Activated T-helper 2 cell treated with anti-CD3 and anti-CD28 coated beads, Interferon-gamma antibody, Interleukin-2, Interleukin-4, amounts not matched to agents 10 μg/mL and 5 μg/mL and 100 μg/mL, durations not matched to agents 14 hours and 24 hours and 36 hours (primary cell): ENCODE results near the gene ENOX2. TPM values are rescaled to one million over a fixed set of nuclear protein-coding genes. Genes with fewer than 3 reads are reported as not detected.
A peak's percentile ranks its signal among the peaks of the same experiment; 100 is the strongest.

Experiments
- DNase-seq: peaks from one replicate; pipeline ENCODE4 v3.0.0; 2021; ENCODE audit warnings: low spot score
- H3K27ac Mint-ChIP-seq: one replicate; pipeline ENCODE4 v1.8.0; 2021; ENCODE audit warnings: mixed read lengths
- H3K27me3 Mint-ChIP-seq: one replicate; pipeline ENCODE4 v1.8.0; 2021; ENCODE audit warnings: low read depth, mixed read lengths
- H3K36me3 Mint-ChIP-seq: one replicate; pipeline ENCODE4 v1.8.0; 2021; ENCODE audit warnings: low read depth, mixed read lengths
- H3K4me1 Mint-ChIP-seq: one replicate; pipeline ENCODE4 v1.8.0; 2021; ENCODE audit warnings: low read depth, mixed read lengths
- H3K4me3 Mint-ChIP-seq: one replicate; pipeline ENCODE4 v1.8.0; 2021; ENCODE audit warnings: low read depth, mild to moderate bottlenecking, moderate library complexity, mixed read lengths
- H3K9me3 Mint-ChIP-seq: one replicate; pipeline ENCODE4 v1.8.0; 2021; ENCODE audit warnings: mixed read lengths
- intact Hi-C: fragments of 100-400 bp; cut with micrococcal nuclease; formaldehyde crosslinking; loops from one replicate; pipeline ENCODE4 v1.15.1; 2023
- total RNA-seq: library from RNA; stranded (reverse); gene quantifications from 2 replicates; pipeline ENCODE4 v1.2.3, GENCODE V29; 2022

Gene ENOX2
- total RNA-seq, 1 donor from 2014 or later, result 17.7 TPM

GRCh38 chrX:130902446-130902782 is 595 bp downstream of the ENOX2 start:
- Mint-ChIP-seq H3K36me3 (peaks cover 4% of the 10 kb centered on the region), H3K4me1 (peaks cover 8% of the 10 kb centered on the region), H3K27ac (peak overlapping the region; percentile 80), H3K4me3 (no peak overlapping the region), H3K27me3 (peaks cover 3% of the 10 kb centered on the region), H3K9me3 (no peaks in the 10 kb centered on the region)
- intact Hi-C loops, result loop anchor here (2.0 to 10.0 kb wide), 3 partner anchors 128 to 635 kb away; partner anchors contain the start of genes RBMX2 and ZNF280C
- no peak for DNase-seq

- intact Hi-C loops, result no loop called here
- no peak overlapping the region for H3K4me3 Mint-ChIP-seq
- H3K27ac Mint-ChIP-seq, result no peak overlapping the region
- no peaks in the 10 kb centered on the region for H3K9me3 Mint-ChIP-seq
- no peak for DNase-seq
- peaks cover 3% of the 10 kb centered on the region for H3K4me1 Mint-ChIP-seq
- H3K36me3 Mint-ChIP-seq, result peaks cover 11% of the 10 kb centered on the region
- H3K27me3 Mint-ChIP-seq, result no peaks in the 10 kb centered on the region
These were observed 6.1 kb downstream of the ENOX2 start for GRCh38 chrX:130896802-130897501.

GRCh38 chrX:130896026-130896425 is 7.0 kb downstream of the ENOX2 start:
- H3K9me3 Mint-ChIP-seq, result no peaks in the 10 kb centered on the region
- intact Hi-C loops, result no loop called here
- H3K27me3 Mint-ChIP-seq, result no peaks in the 10 kb centered on the region
- H3K4me1 Mint-ChIP-seq, result no peaks in the 10 kb centered on the region
- H3K27ac Mint-ChIP-seq, result no peak overlapping the region
- DNase-seq, result no peak
- H3K4me3 Mint-ChIP-seq, result no peak overlapping the region
- peaks cover 8% of the 10 kb centered on the region for H3K36me3 Mint-ChIP-seq

GRCh38 chrX:130895299-130895698 is 7.7 kb downstream of the ENOX2 start:
- H3K4me1 Mint-ChIP-seq, result peaks cover under 1% of the 10 kb centered on the region
- DNase-seq, result no peak
- H3K4me3 Mint-ChIP-seq, result no peak overlapping the region
- H3K27me3 Mint-ChIP-seq, result no peaks in the 10 kb centered on the region
- peaks cover 8% of the 10 kb centered on the region for H3K36me3 Mint-ChIP-seq
- H3K9me3 Mint-ChIP-seq, result no peaks in the 10 kb centered on the region
- intact Hi-C loops, result no loop called here
- H3K27ac Mint-ChIP-seq, result no peak overlapping the region

- no peak for DNase-seq
- Mint-ChIP-seq H3K4me1 (peaks cover 2% of the 10 kb centered on the region), H3K9me3 (no peaks in the 10 kb centered on the region), H3K27me3 (no peaks in the 10 kb centered on the region), H3K36me3 (peaks cover 8% of the 10 kb centered on the region), H3K4me3 (no peak overlapping the region), H3K27ac (no peak overlapping the region)
- intact Hi-C loops, result no loop called here
These were observed 9.5 kb downstream of the ENOX2 start for GRCh38 chrX:130893356-130894085.

- Mint-ChIP-seq H3K4me3 (no peak overlapping the region), H3K27me3 (no peaks in the 10 kb centered on the region), H3K36me3 (no peaks in the 10 kb centered on the region), H3K27ac (no peak overlapping the region), H3K4me1 (peaks cover 8% of the 10 kb centered on the region), H3K9me3 (no peaks in the 10 kb centered on the region)
- intact Hi-C loops, result no loop called here
- no peak for DNase-seq
These were observed 15.6 kb downstream of the ENOX2 start for GRCh38 chrX:130887376-130887775.

GRCh38 chrX:130885996-130886395 is 17.0 kb downstream of the ENOX2 start:
- Mint-ChIP-seq H3K27me3 (no peaks in the 10 kb centered on the region), H3K4me1 (peaks cover 8% of the 10 kb centered on the region), H3K4me3 (no peak overlapping the region), H3K36me3 (no peaks in the 10 kb centered on the region), H3K9me3 (no peaks in the 10 kb centered on the region), H3K27ac (no peak overlapping the region)
- no peak for DNase-seq
- intact Hi-C loops, result no loop called here

GRCh38 chrX:130885508-130885907 is 17.5 kb downstream of the ENOX2 start:
- Mint-ChIP-seq H3K4me1 (peaks cover 8% of the 10 kb centered on the region), H3K27me3 (no peaks in the 10 kb centered on the region), H3K4me3 (no peak overlapping the region), H3K36me3 (no peaks in the 10 kb centered on the region), H3K27ac (no peak overlapping the region), H3K9me3 (no peaks in the 10 kb centered on the region)
- no peak for DNase-seq
- intact Hi-C loops, result no loop called here

GRCh38 chrX:130884627-130885026 is 18.4 kb downstream of the ENOX2 start:
- Mint-ChIP-seq H3K36me3 (no peaks in the 10 kb centered on the region), H3K9me3 (no peaks in the 10 kb centered on the region), H3K27ac (no peak overlapping the region), H3K4me1 (peaks cover 5% of the 10 kb centered on the region), H3K4me3 (no peak overlapping the region), H3K27me3 (no peaks in the 10 kb centered on the region)
- DNase-seq, result no peak
- intact Hi-C loops, result no loop called here

GRCh38 chrX:130879869-130880268 is 23.1 kb downstream of the ENOX2 start:
- Mint-ChIP-seq H3K4me1 (peaks cover 5% of the 10 kb centered on the region), H3K27ac (no peak overlapping the region), H3K27me3 (no peaks in the 10 kb centered on the region)

GRCh38 chrX:130878350-130879341 is 24.4 kb downstream of the ENOX2 start:
- no peak for DNase-seq
- intact Hi-C loops, result no loop called here
- H3K36me3 Mint-ChIP-seq, result no peaks in the 10 kb centered on the region
- no peak overlapping the region for H3K4me3 Mint-ChIP-seq
- H3K4me1 Mint-ChIP-seq, result peaks cover 4% of the 10 kb centered on the region
- H3K9me3 Mint-ChIP-seq, result no peaks in the 10 kb centered on the region
- no peaks in the 10 kb centered on the region for H3K27me3 Mint-ChIP-seq
- H3K27ac Mint-ChIP-seq, result no peak overlapping the region

More at GRCh38 chrX:130879869-130880268, 23.1 kb downstream of the ENOX2 start:
- Mint-ChIP-seq H3K4me3 (no peak overlapping the region), H3K36me3 (no peaks in the 10 kb centered on the region), H3K9me3 (no peaks in the 10 kb centered on the region)
- intact Hi-C loops, result no loop called here
- DNase-seq, result no peak

GRCh38 chrX:130877892-130878341 is 25.1 kb downstream of the ENOX2 start:
- intact Hi-C loops, result no loop called here
- no peak overlapping the region for H3K4me3 Mint-ChIP-seq
- H3K27me3 Mint-ChIP-seq, result no peaks in the 10 kb centered on the region
- no peak for DNase-seq
- H3K4me1 Mint-ChIP-seq, result peaks cover 4% of the 10 kb centered on the region
- no peaks in the 10 kb centered on the region for H3K36me3 Mint-ChIP-seq
- H3K27ac Mint-ChIP-seq, result no peak overlapping the region
- no peaks in the 10 kb centered on the region for H3K9me3 Mint-ChIP-seq
